ENCODE data around the gene MRPL28.

DNA sequence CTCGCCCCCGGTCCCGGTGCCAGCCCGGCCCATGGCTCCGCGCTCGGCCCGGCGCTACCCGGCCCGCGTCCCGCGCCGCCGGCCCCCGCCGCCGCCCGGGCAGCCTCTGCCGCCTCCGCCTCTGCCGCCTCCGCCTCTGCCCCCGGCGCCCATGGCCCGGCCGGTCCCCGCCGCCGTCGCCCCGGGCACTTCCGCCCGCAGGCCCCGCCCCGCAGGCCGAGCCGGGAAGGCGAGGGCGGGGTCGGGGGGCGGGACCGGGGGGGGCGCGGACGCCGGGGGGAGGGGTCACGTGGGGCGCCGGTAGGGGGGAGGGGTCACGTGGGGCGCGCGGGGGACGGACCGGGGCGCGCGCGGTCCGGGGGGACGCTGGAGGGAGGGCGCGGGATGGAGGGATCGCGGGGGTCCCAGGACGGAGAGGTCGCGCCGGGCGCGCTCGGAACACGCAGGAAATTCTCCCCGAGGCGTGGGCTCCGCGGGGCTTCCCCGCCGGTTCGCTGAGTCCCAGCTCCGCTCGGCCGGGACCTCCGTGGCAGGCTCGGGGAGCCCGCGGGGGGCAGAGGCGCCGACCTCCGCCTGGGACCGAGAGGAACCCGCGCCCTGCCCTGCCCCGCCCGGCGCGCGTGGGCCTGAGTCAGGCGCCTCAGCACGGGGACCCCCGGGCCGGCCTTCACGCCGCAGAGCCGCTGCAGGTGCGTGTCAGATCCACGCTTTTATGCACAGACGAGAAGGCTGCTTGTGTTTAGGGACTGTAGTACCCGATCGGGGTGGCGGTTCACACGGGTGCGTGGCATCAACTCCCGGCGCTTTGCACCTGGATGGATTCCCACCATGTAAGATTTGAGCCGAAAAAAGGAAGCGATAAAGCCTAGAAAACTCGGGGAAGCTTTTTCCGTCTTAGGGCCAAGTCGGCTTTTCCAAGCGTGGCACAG is 11.7 kb upstream of the MRPL28 start, which contains the start of gene PGAP6:
- TF ChIP-seq SRF (IDR thresholded peaks at IDR 0.05; ENCODE audit: low read depth) (no peak), RAD21 (IDR thresholded peaks at IDR 0.05; ENCODE audit: low read depth) (no peak), EZH2phosphoT487 (IDR thresholded peaks at IDR 0.05; ENCODE audit: borderline replicate concordance) (no peak), EZH2 (IDR thresholded peaks at IDR 0.05) (no peak), POLR2A (IDR thresholded peaks at IDR 0.05; ENCODE audit: borderline replicate concordance, extremely low read depth, insufficient read depth, insufficient read length) (peak; percentile 31)
- TF ChIP-seq, protein P1, sequence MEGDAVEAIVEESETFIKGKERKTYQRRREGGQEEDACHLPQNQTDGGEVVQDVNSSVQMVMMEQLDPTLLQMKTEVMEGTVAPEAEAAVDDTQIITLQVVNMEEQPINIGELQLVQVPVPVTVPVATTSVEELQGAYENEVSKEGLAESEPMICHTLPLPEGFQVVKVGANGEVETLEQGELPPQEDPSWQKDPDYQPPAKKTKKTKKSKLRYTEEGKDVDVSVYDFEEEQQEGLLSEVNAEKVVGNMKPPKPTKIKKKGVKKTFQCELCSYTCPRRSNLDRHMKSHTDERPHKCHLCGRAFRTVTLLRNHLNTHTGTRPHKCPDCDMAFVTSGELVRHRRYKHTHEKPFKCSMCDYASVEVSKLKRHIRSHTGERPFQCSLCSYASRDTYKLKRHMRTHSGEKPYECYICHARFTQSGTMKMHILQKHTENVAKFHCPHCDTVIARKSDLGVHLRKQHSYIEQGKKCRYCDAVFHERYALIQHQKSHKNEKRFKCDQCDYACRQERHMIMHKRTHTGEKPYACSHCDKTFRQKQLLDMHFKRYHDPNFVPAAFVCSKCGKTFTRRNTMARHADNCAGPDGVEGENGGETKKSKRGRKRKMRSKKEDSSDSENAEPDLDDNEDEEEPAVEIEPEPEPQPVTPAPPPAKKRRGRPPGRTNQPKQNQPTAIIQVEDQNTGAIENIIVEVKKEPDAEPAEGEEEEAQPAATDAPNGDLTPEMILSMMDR (IDR thresholded peaks at IDR 0.05 in 2 of 3, conservative IDR thresholded peaks at IDR 0.05 in 1 of 3; ENCODE audit: borderline replicate concordance in 1 of 3, insufficient read depth in 1 of 3, low read depth in 2 of 3, low read length in 2 of 3): no peak
- TF ChIP-seq, protein P2, sequence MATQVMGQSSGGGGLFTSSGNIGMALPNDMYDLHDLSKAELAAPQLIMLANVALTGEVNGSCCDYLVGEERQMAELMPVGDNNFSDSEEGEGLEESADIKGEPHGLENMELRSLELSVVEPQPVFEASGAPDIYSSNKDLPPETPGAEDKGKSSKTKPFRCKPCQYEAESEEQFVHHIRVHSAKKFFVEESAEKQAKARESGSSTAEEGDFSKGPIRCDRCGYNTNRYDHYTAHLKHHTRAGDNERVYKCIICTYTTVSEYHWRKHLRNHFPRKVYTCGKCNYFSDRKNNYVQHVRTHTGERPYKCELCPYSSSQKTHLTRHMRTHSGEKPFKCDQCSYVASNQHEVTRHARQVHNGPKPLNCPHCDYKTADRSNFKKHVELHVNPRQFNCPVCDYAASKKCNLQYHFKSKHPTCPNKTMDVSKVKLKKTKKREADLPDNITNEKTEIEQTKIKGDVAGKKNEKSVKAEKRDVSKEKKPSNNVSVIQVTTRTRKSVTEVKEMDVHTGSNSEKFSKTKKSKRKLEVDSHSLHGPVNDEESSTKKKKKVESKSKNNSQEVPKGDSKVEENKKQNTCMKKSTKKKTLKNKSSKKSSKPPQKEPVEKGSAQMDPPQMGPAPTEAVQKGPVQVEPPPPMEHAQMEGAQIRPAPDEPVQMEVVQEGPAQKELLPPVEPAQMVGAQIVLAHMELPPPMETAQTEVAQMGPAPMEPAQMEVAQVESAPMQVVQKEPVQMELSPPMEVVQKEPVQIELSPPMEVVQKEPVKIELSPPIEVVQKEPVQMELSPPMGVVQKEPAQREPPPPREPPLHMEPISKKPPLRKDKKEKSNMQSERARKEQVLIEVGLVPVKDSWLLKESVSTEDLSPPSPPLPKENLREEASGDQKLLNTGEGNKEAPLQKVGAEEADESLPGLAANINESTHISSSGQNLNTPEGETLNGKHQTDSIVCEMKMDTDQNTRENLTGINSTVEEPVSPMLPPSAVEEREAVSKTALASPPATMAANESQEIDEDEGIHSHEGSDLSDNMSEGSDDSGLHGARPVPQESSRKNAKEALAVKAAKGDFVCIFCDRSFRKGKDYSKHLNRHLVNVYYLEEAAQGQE (IDR thresholded peaks at IDR 0.05; ENCODE audit: low read depth): no peak

Data from HCT116 (cell line).